Spleen (tissue), 7 donors: Measurements from ENCODE around the gene JAZF1.

Source experiments
- CTCF ChIP-seq, 11 experiments: fragments of 200-600 bp in 7 of 11; fragments of 450-650 bp in 4 of 11; sonication (generic) in 4 of 11; IDR thresholded peaks in 8 of 11; conservative IDR thresholded peaks in 3 of 11; 1 replicate in 7 of 11; 2 replicates in 4 of 11; pipeline versions ENCODE4 v1.4.0 to v1.8.0; 2016 to 2021; ENCODE audit warnings: antibody characterized with exemption in 11 of 11, inconsistent platforms in 4 of 11, mild to moderate bottlenecking in 1 of 11
- POLR2A ChIP-seq, 3 donors: fragments of 450-650 bp; IDR thresholded peaks; one replicate each; pipeline ENCODE4 v1.5.1; 2017; ENCODE audit warnings: antibody characterized with exemption in 3 of 3, mild to moderate bottlenecking in 1 of 3
- POLR2AphosphoS5 ChIP-seq, 3 donors: sonication (generic); formaldehyde crosslinking; IDR thresholded peaks; one replicate each; pipeline ENCODE4 v1.5.1; 2017; ENCODE audit warnings: antibody characterized with exemption in 3 of 3
- donor health status: DM: no; HTN: no; CAD: no; lungs with moderate emphysema.
- donor health status: DM: no; HTN: no; CAD: no.
- donor health status: DM: no; HTN: no; CAD: no.

GRCh38 chr7:28151965-28152364, 28.6 kb downstream of the JAZF1 start:
- TF ChIP-seq CTCF (IDR thresholded peaks at IDR 0.05 in 8 of 11, conservative IDR thresholded peaks at IDR 0.05 in 3 of 11) = no peak
- no peak for TF ChIP-seq POLR2AphosphoS5 (IDR thresholded peaks at IDR 0.05)
- no peak for TF ChIP-seq POLR2A (IDR thresholded peaks at IDR 0.05)
